BJ (cell line): Measurements from ENCODE around the gene ZNF396. TPM values are rescaled to one million over a fixed set of nuclear protein-coding genes. Genes with fewer than 3 reads are reported as not detected.

ENCODE experiments used
- CTCF ChIA-PET: fragments of 350-600 bp; formaldehyde crosslinking; extraction: SDS; loops from one replicate; lab custom pipeline; 2021; ENCODE audit warnings: antibody characterized with exemption, inconsistent platforms; lab: Yijun Ruan, JAX
- POLR2A ChIA-PET: fragments of 300-600 bp; sonication (Branson Sonifier 250); formaldehyde crosslinking; extraction: SDS; loops from one replicate; lab custom pipeline; 2021; ENCODE audit warnings: antibody characterized with exemption; lab: Charles Lee
- DNase-seq: peaks from one replicate; pipeline ENCODE4 v3.0.0-alpha.2; 2011; ENCODE audit warnings: low read depth
- H3K27me3 ChIP-seq: 2 replicates; pipeline ENCODE4 v1.6.0; 2011; ENCODE audit warnings: low read length; ENCODE audit not compliant: control insufficient read depth, insufficient read depth
- H3K36me3 ChIP-seq: 2 replicates; pipeline ENCODE4 v1.5.1; 2011; ENCODE audit warnings: low read length; ENCODE audit not compliant: control insufficient read depth, insufficient read depth
- H3K4me3 ChIP-seq: 2 replicates; pipeline ENCODE4 v1.5.1; 2011; ENCODE audit warnings: low read depth, mild to moderate bottlenecking, control low read depth, low read length
- CTCF ChIP-seq: IDR thresholded peaks from 2 replicates; pipeline ENCODE4 v1.5.1; 2011; ENCODE audit warnings: low read depth, mild to moderate bottlenecking, control low read depth, inconsistent platforms, low read length, moderate library complexity; ENCODE audit not compliant: insufficient read depth
- polyA plus RNA-seq: library from polyadenylated mRNA; depleted of rRNA; stranded (reverse); fragments of >200 nt; gene quantifications from 2 replicates; pipeline ENCODE4 v1.2.3, GENCODE V29; 2011

Gene ZNF396
- polyA plus RNA-seq, 1 experiment = 0.60 TPM

GRCh38 chr18:35417223-35417622 lies 40.1 kb upstream of the ZNF396 start:
- H3K36me3 ChIP-seq = no peaks in the 10 kb centered on the region
- POLR2A ChIA-PET = no interaction called here
- CTCF ChIA-PET = interaction anchor here (0.9 kb wide), 1 partner anchor 36 kb away, joined by 3 read pairs; no protein-coding TSS in a partner anchor
- no peak for TF ChIP-seq CTCF
- no peak for DNase-seq
- no peak overlapping the region for H3K4me3 ChIP-seq
- H3K27me3 ChIP-seq = peaks cover 5% of the 10 kb centered on the region

GRCh38 chr18:35415511-35416073 lies 38.5 kb upstream of the ZNF396 start:
- ChIA-PET CTCF (no interaction called here), POLR2A (no interaction called here)
- Histone ChIP-seq H3K36me3 (no peaks in the 10 kb centered on the region), H3K4me3 (no peak overlapping the region), H3K27me3 (peaks cover 3% of the 10 kb centered on the region)
- TF ChIP-seq CTCF = no peak
- DNase-seq = no peak

- H3K36me3 ChIP-seq = no peaks in the 10 kb centered on the region
- ChIA-PET POLR2A (no interaction called here), CTCF (interaction anchor here (0.5 kb wide), 1 partner anchor 592 kb away, joined by 5 read pairs; no protein-coding TSS in a partner anchor)
- H3K27me3 ChIP-seq = peaks cover 3% of the 10 kb centered on the region
- no peak for DNase-seq
- no peak for TF ChIP-seq CTCF
- H3K4me3 ChIP-seq = no peak overlapping the region
Measured at GRCh38 chr18:35413163-35413511, 36.0 kb upstream of the ZNF396 start.

GRCh38 chr18:35411625-35412351 lies 34.7 kb upstream of the ZNF396 start:
- DNase-seq = no peak
- ChIA-PET POLR2A (no interaction called here), CTCF (no interaction called here)
- H3K4me3 ChIP-seq = no peak overlapping the region
- peaks cover 3% of the 10 kb centered on the region for H3K27me3 ChIP-seq
- TF ChIP-seq CTCF = no peak
- no peaks in the 10 kb centered on the region for H3K36me3 ChIP-seq

- no peaks in the 10 kb centered on the region for H3K36me3 ChIP-seq
- H3K27me3 ChIP-seq = peaks cover 3% of the 10 kb centered on the region
- DNase-seq = no peak
- no peak for TF ChIP-seq CTCF
- ChIA-PET POLR2A (interaction anchor here (0.7 kb wide), 1 partner anchor 310 kb away, joined by 14 read pairs; no protein-coding TSS in a partner anchor), CTCF (interaction anchor here (1.1 kb wide), 1 partner anchor 24 kb away, joined by 3 read pairs; no protein-coding TSS in a partner anchor)
- H3K4me3 ChIP-seq = no peak overlapping the region
Measured at GRCh38 chr18:35410561-35410960, 33.4 kb upstream of the ZNF396 start.
